Activated CD4-positive, CD25-positive, alpha-beta regulatory T cell (primary cell): Measurements from ENCODE around the gene MS4A5.
"Not testable (repeated sequence)": the region's sequence is repeated elsewhere in the genome, so short reads cannot be mapped to it uniquely, and the experiment has no call there.

ENCODE experiments used
- DNase-seq, 4 experiments: peaks; one replicate each; lab custom pipeline; 2025; lab: John Stamatoyannopoulos, UW

The MS4A5 gene

GRCh38 chr11:60429272-60429671 lies at the start of gene MS4A5:
MS4A5 (plus strand) TSS chr11:60429572; CDS start chr11:60429675, 103 bp downstream.
- DNase-seq: no peak

GRCh38 chr11:60389279-60389910 lies 40.0 kb upstream of the MS4A5 start:
- no peak for DNase-seq

GRCh38 chr11:60390419-60390818 lies 39.0 kb upstream of the MS4A5 start:
- no peak for DNase-seq

- DNase-seq: no peak
Measured at GRCh38 chr11:60392361-60392760, 37.0 kb upstream of the MS4A5 start.

- no peak for DNase-seq
Measured at GRCh38 chr11:60393016-60393415, 36.4 kb upstream of the MS4A5 start.

- DNase-seq: no peak
Measured at GRCh38 chr11:60394666-60395380, 34.5 kb upstream of the MS4A5 start.

GRCh38 chr11:60396382-60396781 lies 33.0 kb upstream of the MS4A5 start, which contains the start of gene MS4A14:
MS4A14 (plus strand) TSS chr11:60396459; CDS start chr11:60396579, 120 bp downstream.
- DNase-seq: no peak

- DNase-seq: no peak
Measured at GRCh38 chr11:60396799-60397198, 32.6 kb upstream of the MS4A5 start.

- DNase-seq: no peak
Measured at GRCh38 chr11:60420015-60420414, 9.4 kb upstream of the MS4A5 start.

- DNase-seq: no peak
Measured at GRCh38 chr11:60422609-60423008, 6.8 kb upstream of the MS4A5 start.

- no peak for DNase-seq
Measured at GRCh38 chr11:60428517-60428916, 855 bp upstream of the MS4A5 start.

GRCh38 chr11:60431251-60431650 lies 1.9 kb downstream of the MS4A5 start:
- DNase-seq: no peak

GRCh38 chr11:60433401-60433800 lies 4.0 kb downstream of the MS4A5 start:
- no peak for DNase-seq

GRCh38 chr11:60447070-60447469 lies 17.7 kb downstream of the MS4A5 start:
- no peak for DNase-seq

GRCh38 chr11:60447846-60448245 lies 18.5 kb downstream of the MS4A5 start:
- DNase-seq: no peak

GRCh38 chr11:60451185-60451584 lies 21.8 kb downstream of the MS4A5 start:
- DNase-seq: not testable (repeated sequence)

GRCh38 chr11:60454212-60454611 lies 24.8 kb downstream of the MS4A5 start:
- DNase-seq: no peak

GRCh38 chr11:60455531-60456042 lies 26.2 kb downstream of the MS4A5 start, which contains the start of gene MS4A1:
MS4A1 (plus strand) TSS chr11:60455847; CDS start chr11:60462375, 6,528 bp downstream.
- no peak for DNase-seq

- DNase-seq: no peak
Measured at GRCh38 chr11:60457576-60457975, 28.2 kb downstream of the MS4A5 start.

GRCh38 chr11:60459345-60459744 lies 30.0 kb downstream of the MS4A5 start:
- DNase-seq: no peak

- no peak for DNase-seq
Measured at GRCh38 chr11:60468829-60469228, 39.5 kb downstream of the MS4A5 start.

GRCh38 chr11:60469723-60470122 lies 40.4 kb downstream of the MS4A5 start:
- DNase-seq: no peak

GRCh38 chr11:60477035-60477445 lies 47.7 kb downstream of the MS4A5 start:
- DNase-seq: no peak
